ENCODE results near the gene LDLRAD3. TPM values are rescaled to one million over a fixed set of nuclear protein-coding genes. Genes with fewer than 3 reads are reported as not detected.
A peak's percentile ranks its signal among the peaks of the same experiment; 100 is the strongest.

LDLRAD3 gene
- total RNA-seq, 1 donor from 2014 or later, result 19.6 TPM

- peaks cover 6% of the 10 kb centered on the region for H3K4me1 Mint-ChIP-seq (ENCODE audit: low read depth)
- no peaks in the 10 kb centered on the region for H3K27me3 Mint-ChIP-seq
- peaks cover 8% of the 10 kb centered on the region for H3K9me3 Mint-ChIP-seq (ENCODE audit: low read depth)
- no peak overlapping the region for H3K4me3 Mint-ChIP-seq (ENCODE audit: low read depth)
- no peak for DNase-seq (ENCODE audit: low spot score, unreplicated experiment)
- H3K27ac Mint-ChIP-seq, result no peak overlapping the region
- TF ChIP-seq CTCF (IDR thresholded peaks at IDR 0.05; ENCODE audit: unreplicated experiment), result no peak
- H3K36me3 Mint-ChIP-seq (ENCODE audit: insufficient read depth), result no peaks in the 10 kb centered on the region
Measured at GRCh38 chr11:36247493-36247892, 303.6 kb downstream of the LDLRAD3 start.

GRCh38 chr11:36248436-36248835 is 304.6 kb downstream of the LDLRAD3 start:
- no peak for DNase-seq (ENCODE audit: low spot score, unreplicated experiment)
- no peak for TF ChIP-seq CTCF (IDR thresholded peaks at IDR 0.05; ENCODE audit: unreplicated experiment)
- Mint-ChIP-seq H3K27ac (no peak overlapping the region), H3K4me1 (ENCODE audit: low read depth) (peaks cover 6% of the 10 kb centered on the region), H3K36me3 (ENCODE audit: insufficient read depth) (no peaks in the 10 kb centered on the region), H3K9me3 (ENCODE audit: low read depth) (peaks cover 8% of the 10 kb centered on the region), H3K4me3 (ENCODE audit: low read depth) (no peak overlapping the region), H3K27me3 (no peaks in the 10 kb centered on the region)

GRCh38 chr11:36249246-36249645 is 305.4 kb downstream of the LDLRAD3 start:
- DNase-seq (ENCODE audit: low spot score, unreplicated experiment), result no peak
- no peaks in the 10 kb centered on the region for H3K36me3 Mint-ChIP-seq (ENCODE audit: insufficient read depth)
- peaks cover 8% of the 10 kb centered on the region for H3K9me3 Mint-ChIP-seq (ENCODE audit: low read depth)
- H3K27me3 Mint-ChIP-seq, result no peaks in the 10 kb centered on the region
- peaks cover 6% of the 10 kb centered on the region for H3K4me1 Mint-ChIP-seq (ENCODE audit: low read depth)
- TF ChIP-seq CTCF (IDR thresholded peaks at IDR 0.05; ENCODE audit: unreplicated experiment), result no peak
- H3K4me3 Mint-ChIP-seq (ENCODE audit: low read depth), result no peak overlapping the region
- H3K27ac Mint-ChIP-seq, result no peak overlapping the region

GRCh38 chr11:36251823-36252222 is 308.0 kb downstream of the LDLRAD3 start:
- no peak overlapping the region for H3K4me3 Mint-ChIP-seq (ENCODE audit: low read depth)
- peak overlapping the region; percentile 64 for H3K27ac Mint-ChIP-seq

GRCh38 chr11:36253238-36253637 is 309.4 kb downstream of the LDLRAD3 start:
- no peak overlapping the region for H3K4me3 Mint-ChIP-seq (ENCODE audit: low read depth)
- H3K27me3 Mint-ChIP-seq, result peaks cover 13% of the 10 kb centered on the region
- no peak for DNase-seq (ENCODE audit: low spot score, unreplicated experiment)
- no peak for TF ChIP-seq CTCF (IDR thresholded peaks at IDR 0.05; ENCODE audit: unreplicated experiment)
- no peak overlapping the region for H3K27ac Mint-ChIP-seq
- peaks cover 8% of the 10 kb centered on the region for H3K9me3 Mint-ChIP-seq (ENCODE audit: low read depth)
- H3K4me1 Mint-ChIP-seq (ENCODE audit: low read depth), result peaks cover 7% of the 10 kb centered on the region
- no peaks in the 10 kb centered on the region for H3K36me3 Mint-ChIP-seq (ENCODE audit: insufficient read depth)

More at GRCh38 chr11:36251823-36252222, 308.0 kb downstream of the LDLRAD3 start:
- peaks cover 6% of the 10 kb centered on the region for H3K4me1 Mint-ChIP-seq (ENCODE audit: low read depth)
- peaks cover 8% of the 10 kb centered on the region for H3K9me3 Mint-ChIP-seq (ENCODE audit: low read depth)
- H3K36me3 Mint-ChIP-seq (ENCODE audit: insufficient read depth), result no peaks in the 10 kb centered on the region
- no peak for DNase-seq (ENCODE audit: low spot score, unreplicated experiment)
- TF ChIP-seq CTCF (IDR thresholded peaks at IDR 0.05; ENCODE audit: unreplicated experiment), result no peak
- H3K27me3 Mint-ChIP-seq, result no peaks in the 10 kb centered on the region

Data from progenitor cell of endocrine pancreas (in vitro differentiated cells).